ENCODE measurements around the gene PCDHB8.
A peak's percentile ranks its signal among the peaks of the same experiment; 100 is the strongest.
"Not testable (repeated sequence)": the region's sequence is repeated elsewhere in the genome, so short reads cannot be mapped to it uniquely, and the experiment has no call there.

PCDHB8 gene

GRCh38 chr5:141177577-141178191, at the start of gene PCDHB8:
Gene PCDHB8, plus strand, starts transcription at chr5:141177790. Its CDS starts 245 bp downstream, at chr5:141178035.
- peak; percentile 43 for DNase-seq

GRCh38 chr5:141135030-141135717, 42.4 kb upstream of the PCDHB8 start, which contains the start of gene PCDHB5:
Gene PCDHB5, plus strand, starts transcription at chr5:141135206. Its CDS starts 229 bp downstream, at chr5:141135435.
- peak; percentile 52 for DNase-seq

- no peak for DNase-seq
Measured at GRCh38 chr5:141135718-141136266, 41.8 kb upstream of the PCDHB8 start.

GRCh38 chr5:141137346-141137745, 40.2 kb upstream of the PCDHB8 start:
- DNase-seq, result not testable (repeated sequence)

GRCh38 chr5:141149812-141150211, 27.8 kb upstream of the PCDHB8 start, which contains the start of gene PCDHB6:
Gene PCDHB6, plus strand, starts transcription at chr5:141150057. Its CDS starts 201 bp downstream, at chr5:141150258.
- no peak for DNase-seq

GRCh38 chr5:141150224-141150992, 27.2 kb upstream of the PCDHB8 start:
- no peak for DNase-seq

GRCh38 chr5:141150993-141151325, 26.6 kb upstream of the PCDHB8 start:
- DNase-seq, result no peak

GRCh38 chr5:141151632-141152031, 26.0 kb upstream of the PCDHB8 start:
- not testable (repeated sequence) for DNase-seq

- DNase-seq, result not testable (repeated sequence)
Measured at GRCh38 chr5:141152096-141152495, 25.5 kb upstream of the PCDHB8 start.

- DNase-seq, result no peak
Measured at GRCh38 chr5:141155540-141156374, 21.8 kb upstream of the PCDHB8 start.

- not testable (repeated sequence) for DNase-seq
Measured at GRCh38 chr5:141157356-141157755, 20.2 kb upstream of the PCDHB8 start.

GRCh38 chr5:141157901-141158300, 19.7 kb upstream of the PCDHB8 start:
- DNase-seq, result not testable (repeated sequence)

GRCh38 chr5:141172381-141173204, 5.0 kb upstream of the PCDHB8 start, which contains the start of gene PCDHB7:
Gene PCDHB7, plus strand, starts transcription at chr5:141172644. Its CDS starts 192 bp downstream, at chr5:141172836.
- peak; percentile 22 for DNase-seq

GRCh38 chr5:141174291-141175104, 3.1 kb upstream of the PCDHB8 start:
- not testable (repeated sequence) for DNase-seq

GRCh38 chr5:141175933-141176332, 1.7 kb upstream of the PCDHB8 start:
- no peak for DNase-seq

- not testable (repeated sequence) for DNase-seq
Measured at GRCh38 chr5:141179371-141179770, 1.8 kb downstream of the PCDHB8 start.

- not testable (repeated sequence) for DNase-seq
Measured at GRCh38 chr5:141179876-141180275, 2.3 kb downstream of the PCDHB8 start.

GRCh38 chr5:141180313-141180712, 2.7 kb downstream of the PCDHB8 start:
- DNase-seq, result no peak

- DNase-seq, result no peak
Measured at GRCh38 chr5:141182248-141182647, 4.7 kb downstream of the PCDHB8 start, which contains the start of gene PCDHB16. Gene PCDHB16, plus strand, starts transcription at chr5:141182387. Its CDS starts 173 bp downstream, at chr5:141182560.
